ENCODE data around the gene RSPO3. TPM values are rescaled to one million over a fixed set of nuclear protein-coding genes. Genes with fewer than 3 reads are reported as not detected.

Gene RSPO3
- total RNA-seq, 1 experiment from 2014 or later: not detected

DNA sequence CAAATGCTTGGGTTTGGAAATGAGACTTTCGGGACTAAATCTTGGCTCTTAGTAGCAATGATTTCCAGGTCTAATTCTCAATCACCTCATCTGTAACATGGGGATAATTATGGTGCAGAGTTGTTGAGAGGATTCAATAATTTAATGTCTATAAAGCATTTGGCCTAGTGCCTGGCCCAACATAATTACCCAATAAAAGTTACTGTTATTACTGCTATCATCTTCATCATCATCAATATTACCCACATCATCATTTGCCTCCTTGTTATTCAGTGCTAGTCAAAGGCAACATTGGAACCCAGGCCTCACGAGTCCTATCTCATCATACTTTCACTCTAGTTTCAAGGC is 34.5 kb upstream of the RSPO3 start:
- TF ChIP-seq TCF7L2 (IDR thresholded peaks at IDR 0.05; ENCODE audit: borderline replicate concordance, extremely low read depth, insufficient read depth, insufficient read length): no peak
- TF ChIP-seq, protein P1, sequence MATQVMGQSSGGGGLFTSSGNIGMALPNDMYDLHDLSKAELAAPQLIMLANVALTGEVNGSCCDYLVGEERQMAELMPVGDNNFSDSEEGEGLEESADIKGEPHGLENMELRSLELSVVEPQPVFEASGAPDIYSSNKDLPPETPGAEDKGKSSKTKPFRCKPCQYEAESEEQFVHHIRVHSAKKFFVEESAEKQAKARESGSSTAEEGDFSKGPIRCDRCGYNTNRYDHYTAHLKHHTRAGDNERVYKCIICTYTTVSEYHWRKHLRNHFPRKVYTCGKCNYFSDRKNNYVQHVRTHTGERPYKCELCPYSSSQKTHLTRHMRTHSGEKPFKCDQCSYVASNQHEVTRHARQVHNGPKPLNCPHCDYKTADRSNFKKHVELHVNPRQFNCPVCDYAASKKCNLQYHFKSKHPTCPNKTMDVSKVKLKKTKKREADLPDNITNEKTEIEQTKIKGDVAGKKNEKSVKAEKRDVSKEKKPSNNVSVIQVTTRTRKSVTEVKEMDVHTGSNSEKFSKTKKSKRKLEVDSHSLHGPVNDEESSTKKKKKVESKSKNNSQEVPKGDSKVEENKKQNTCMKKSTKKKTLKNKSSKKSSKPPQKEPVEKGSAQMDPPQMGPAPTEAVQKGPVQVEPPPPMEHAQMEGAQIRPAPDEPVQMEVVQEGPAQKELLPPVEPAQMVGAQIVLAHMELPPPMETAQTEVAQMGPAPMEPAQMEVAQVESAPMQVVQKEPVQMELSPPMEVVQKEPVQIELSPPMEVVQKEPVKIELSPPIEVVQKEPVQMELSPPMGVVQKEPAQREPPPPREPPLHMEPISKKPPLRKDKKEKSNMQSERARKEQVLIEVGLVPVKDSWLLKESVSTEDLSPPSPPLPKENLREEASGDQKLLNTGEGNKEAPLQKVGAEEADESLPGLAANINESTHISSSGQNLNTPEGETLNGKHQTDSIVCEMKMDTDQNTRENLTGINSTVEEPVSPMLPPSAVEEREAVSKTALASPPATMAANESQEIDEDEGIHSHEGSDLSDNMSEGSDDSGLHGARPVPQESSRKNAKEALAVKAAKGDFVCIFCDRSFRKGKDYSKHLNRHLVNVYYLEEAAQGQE (IDR thresholded peaks at IDR 0.05; ENCODE audit: low read depth): no peak
- TF ChIP-seq JUND (IDR thresholded peaks at IDR 0.05): no peak
- intact Hi-C loops (cut with micrococcal nuclease): no loop called here
- BruUV-seq (replicated peaks): no TSS peak

DNA sequence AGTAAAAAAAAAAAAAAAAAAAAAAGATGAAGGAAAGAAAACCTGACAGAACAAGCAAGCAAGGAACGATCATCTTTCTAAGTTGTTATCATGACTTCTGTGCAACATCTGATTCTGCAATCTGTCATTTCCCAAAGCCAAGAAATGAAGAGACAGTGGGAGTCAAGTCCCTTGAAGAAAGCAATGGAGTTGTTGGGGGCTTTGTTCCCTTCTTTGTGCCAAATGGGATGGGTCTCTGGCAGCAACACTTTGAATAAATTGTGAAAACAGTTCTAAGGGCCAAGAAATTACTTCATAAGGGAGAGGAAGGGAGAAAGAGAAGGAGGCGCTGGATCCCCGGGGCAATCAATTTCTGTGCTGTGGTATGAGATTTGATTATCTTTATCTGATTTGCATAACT is 33.3 kb upstream of the RSPO3 start:
- no peaks in the 10 kb centered on the region for H3K9me2 ChIP-seq (ENCODE audit: insufficient read depth)
- CTCF ChIA-PET: no interaction called here
- RAD21 ChIA-PET (ENCODE audit: low non-redundant PET in 1 of 2, low total read pairs in 2 of 2, uncharacterized antibody in 2 of 2, unreplicated experiment in 2 of 2): no interaction called here
- no peaks in the 10 kb centered on the region for H3K4me1 ChIP-seq (ENCODE audit: control insufficient read depth in 1 of 2, insufficient read depth in 2 of 2, low read length in 2 of 2)
- no peak overlapping the region for H3K27ac ChIP-seq (ENCODE audit: low read depth, low read length)
- H3K79me2 ChIP-seq (ENCODE audit: insufficient read depth, low read length): no peaks in the 10 kb centered on the region
- H4K20me1 ChIP-seq (ENCODE audit: insufficient read depth): no peaks in the 10 kb centered on the region
- POLR2A ChIA-PET: no interaction called here
- no peak overlapping the region for H2AFZ ChIP-seq (ENCODE audit: low read depth, low read length, poor library complexity, severe bottlenecking)
- no peak for TF ChIP-seq CEBPB (IDR thresholded peaks at IDR 0.05; ENCODE audit: low read depth)
- no peak for TF ChIP-seq ZFX (IDR thresholded peaks at IDR 0.05)
- TF ChIP-seq, protein P2, sequence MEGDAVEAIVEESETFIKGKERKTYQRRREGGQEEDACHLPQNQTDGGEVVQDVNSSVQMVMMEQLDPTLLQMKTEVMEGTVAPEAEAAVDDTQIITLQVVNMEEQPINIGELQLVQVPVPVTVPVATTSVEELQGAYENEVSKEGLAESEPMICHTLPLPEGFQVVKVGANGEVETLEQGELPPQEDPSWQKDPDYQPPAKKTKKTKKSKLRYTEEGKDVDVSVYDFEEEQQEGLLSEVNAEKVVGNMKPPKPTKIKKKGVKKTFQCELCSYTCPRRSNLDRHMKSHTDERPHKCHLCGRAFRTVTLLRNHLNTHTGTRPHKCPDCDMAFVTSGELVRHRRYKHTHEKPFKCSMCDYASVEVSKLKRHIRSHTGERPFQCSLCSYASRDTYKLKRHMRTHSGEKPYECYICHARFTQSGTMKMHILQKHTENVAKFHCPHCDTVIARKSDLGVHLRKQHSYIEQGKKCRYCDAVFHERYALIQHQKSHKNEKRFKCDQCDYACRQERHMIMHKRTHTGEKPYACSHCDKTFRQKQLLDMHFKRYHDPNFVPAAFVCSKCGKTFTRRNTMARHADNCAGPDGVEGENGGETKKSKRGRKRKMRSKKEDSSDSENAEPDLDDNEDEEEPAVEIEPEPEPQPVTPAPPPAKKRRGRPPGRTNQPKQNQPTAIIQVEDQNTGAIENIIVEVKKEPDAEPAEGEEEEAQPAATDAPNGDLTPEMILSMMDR (IDR thresholded peaks at IDR 0.05 in 2 of 3, conservative IDR thresholded peaks at IDR 0.05 in 1 of 3; ENCODE audit: borderline replicate concordance in 1 of 3, insufficient read depth in 1 of 3, low read depth in 2 of 3, low read length in 2 of 3): no peak
- no peak for TF ChIP-seq EGR1 (IDR thresholded peaks at IDR 0.05; ENCODE audit: low read depth)
- no peak for TF ChIP-seq RAD21 (IDR thresholded peaks at IDR 0.05; ENCODE audit: low read depth)
- TF ChIP-seq EZH2phosphoT487 (IDR thresholded peaks at IDR 0.05; ENCODE audit: borderline replicate concordance): no peak
- TF ChIP-seq, protein P3, sequence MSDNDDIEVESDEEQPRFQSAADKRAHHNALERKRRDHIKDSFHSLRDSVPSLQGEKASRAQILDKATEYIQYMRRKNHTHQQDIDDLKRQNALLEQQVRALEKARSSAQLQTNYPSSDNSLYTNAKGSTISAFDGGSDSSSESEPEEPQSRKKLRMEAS (IDR thresholded peaks at IDR 0.05): no peak
- no peak for TF ChIP-seq POLR2AphosphoS5 (IDR thresholded peaks at IDR 0.05; ENCODE audit: low read depth, low read length)
- BruUV-seq (replicated peaks): no TSS peak
- H3K36me3 ChIP-seq (ENCODE audit: control insufficient read depth in 1 of 2, insufficient read depth in 2 of 2, low read length in 2 of 2): no peaks in the 10 kb centered on the region
- H3K4me2 ChIP-seq (ENCODE audit: low read length): no peak overlapping the region
- no peak overlapping the region for H3K9ac ChIP-seq (ENCODE audit: low read length)
- intact Hi-C loops (cut with micrococcal nuclease): no loop called here
- DNase-seq (ENCODE audit: low read depth, low spot score) (no peak), ATAC-seq (no peak)
- H3K27me3 ChIP-seq (ENCODE audit: insufficient read depth, low read length): peaks cover 4% of the 10 kb centered on the region; the same call in 1 of the 2 replicates
- H3K4me3 ChIP-seq (replicated peaks in 1 of 2; ENCODE audit: low read depth in 1 of 2, low read length in 2 of 2): no peak overlapping the region
- no peaks in the 10 kb centered on the region for H3K9me3 ChIP-seq (ENCODE audit: control insufficient read depth in 1 of 2, insufficient read depth in 1 of 2, low read depth in 1 of 2, low read length in 2 of 2)

More for the DNA sequence above, 34.5 kb upstream of the RSPO3 start:
- Histone ChIP-seq H3K9me2 (ENCODE audit: insufficient read depth) (no peaks in the 10 kb centered on the region), H2AFZ (ENCODE audit: low read depth, low read length, poor library complexity, severe bottlenecking) (no peak overlapping the region), H3K9me3 (ENCODE audit: control insufficient read depth in 1 of 2, insufficient read depth in 1 of 2, low read depth in 1 of 2, low read length in 2 of 2) (no peaks in the 10 kb centered on the region), H3K27ac (ENCODE audit: low read depth, low read length) (no peak overlapping the region), H3K4me3 (replicated peaks in 1 of 2; ENCODE audit: low read depth in 1 of 2, low read length in 2 of 2) (no peak overlapping the region), H3K27me3 (ENCODE audit: insufficient read depth, low read length) (peaks cover 4% of the 10 kb centered on the region; the same call in 1 of the 2 replicates), H3K4me1 (ENCODE audit: control insufficient read depth in 1 of 2, insufficient read depth in 2 of 2, low read length in 2 of 2) (no peaks in the 10 kb centered on the region), H4K20me1 (ENCODE audit: insufficient read depth) (no peaks in the 10 kb centered on the region), H3K36me3 (ENCODE audit: control insufficient read depth in 1 of 2, insufficient read depth in 2 of 2, low read length in 2 of 2) (no peaks in the 10 kb centered on the region), H3K79me2 (ENCODE audit: insufficient read depth, low read length) (no peaks in the 10 kb centered on the region), H3K4me2 (ENCODE audit: low read length) (no peak overlapping the region), H3K9ac (ENCODE audit: low read length) (no peak overlapping the region)
- ATAC-seq (no peak), DNase-seq (ENCODE audit: low read depth, low spot score) (no peak)
- RAD21 ChIA-PET (ENCODE audit: low non-redundant PET in 1 of 2, low total read pairs in 2 of 2, uncharacterized antibody in 2 of 2, unreplicated experiment in 2 of 2): no interaction called here
- CTCF ChIA-PET: no interaction called here
- POLR2A ChIA-PET: no interaction called here
